Measurements from ENCODE around the gene RPS6KA3. TPM values are rescaled to one million over a fixed set of nuclear protein-coding genes. Genes with fewer than 3 reads are reported as not detected.
"Not testable (repeated sequence)": the region's sequence is repeated elsewhere in the genome, so short reads cannot be mapped to it uniquely, and the experiment has no call there.

The RPS6KA3 gene
- polyA plus RNA-seq, 1 donor = 38.2 TPM

DNA sequence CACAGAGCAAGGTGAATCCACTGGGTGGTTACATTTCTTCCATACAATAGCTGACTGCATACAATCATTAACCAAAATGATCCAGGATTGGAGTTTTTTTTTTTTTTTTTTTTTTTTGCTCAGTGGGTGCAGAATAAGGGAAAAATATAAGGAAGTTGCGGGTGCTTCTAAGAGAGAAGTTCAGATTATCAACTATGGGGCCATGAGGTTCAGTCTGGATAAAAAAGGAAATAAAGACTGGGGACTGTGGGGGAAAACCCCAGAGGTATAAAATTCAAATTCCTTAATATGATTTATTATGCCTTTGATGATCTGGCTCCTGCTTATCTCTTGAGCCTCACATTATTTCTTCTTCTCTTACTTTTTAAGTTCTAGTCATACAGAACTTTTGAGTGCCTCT lies 119.1 kb downstream of the RPS6KA3 start:
- no peak for DNase-seq (ENCODE audit: low read depth)

DNA sequence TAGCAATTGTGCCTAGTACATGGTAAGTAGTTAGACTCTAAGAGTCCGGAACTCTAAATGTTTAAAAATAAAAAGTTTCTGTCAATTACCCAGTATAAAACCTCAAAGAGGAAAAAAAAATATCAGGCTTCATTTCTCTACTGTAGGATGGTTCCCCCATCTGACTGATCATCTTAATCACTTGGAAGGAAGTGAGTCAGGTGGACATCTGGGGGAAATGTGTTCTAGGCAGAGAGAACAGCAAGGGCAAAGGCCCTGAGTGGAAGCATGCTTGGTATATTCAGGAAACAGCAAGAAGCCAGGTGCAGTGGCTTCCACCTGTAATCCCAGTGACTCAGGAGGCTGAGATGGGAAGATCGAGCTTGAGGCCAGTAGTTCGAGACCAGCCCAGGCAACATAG lies 122.2 kb downstream of the RPS6KA3 start:
- DNase-seq (ENCODE audit: low read depth) = no peak

DNA sequence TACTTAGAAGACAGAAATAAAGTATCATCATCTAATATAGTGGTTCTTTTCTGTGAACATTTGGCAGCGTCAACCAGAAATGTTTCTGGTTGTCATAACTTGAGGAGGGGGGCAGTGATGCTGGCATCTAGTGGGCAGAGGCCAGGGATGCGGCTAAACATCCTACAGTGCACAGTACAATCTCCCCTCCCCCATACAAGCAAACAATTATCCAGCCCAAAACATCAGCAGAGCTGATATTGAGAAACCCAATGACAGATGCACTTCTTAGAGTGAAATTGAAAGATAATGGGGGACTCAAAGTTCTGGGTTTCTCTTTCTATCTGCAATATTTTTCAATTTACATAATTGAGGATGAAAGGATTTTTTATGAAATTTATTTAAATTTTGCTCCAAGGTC lies 123.1 kb downstream of the RPS6KA3 start:
- DNase-seq (ENCODE audit: low read depth) = no peak

DNA sequence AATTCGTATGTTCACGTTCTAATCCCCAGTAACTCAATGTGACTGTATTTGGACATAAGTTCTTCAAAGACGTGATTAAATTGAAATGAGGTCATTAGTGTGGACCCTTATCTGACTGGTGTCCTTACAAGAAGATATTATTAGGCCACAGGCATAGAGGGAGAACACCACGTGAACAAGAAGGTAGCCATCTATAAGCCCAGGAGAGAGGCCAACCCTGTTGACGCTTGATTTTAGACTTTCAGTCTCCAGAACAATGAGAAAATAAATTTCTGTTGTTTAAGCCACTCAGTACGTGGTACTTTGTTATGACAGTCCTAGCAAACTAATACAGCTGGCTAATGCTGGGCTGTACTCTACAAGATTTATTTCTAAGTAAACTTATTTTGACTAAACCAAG lies 123.6 kb downstream of the RPS6KA3 start:
- no peak for DNase-seq (ENCODE audit: low read depth)

DNA sequence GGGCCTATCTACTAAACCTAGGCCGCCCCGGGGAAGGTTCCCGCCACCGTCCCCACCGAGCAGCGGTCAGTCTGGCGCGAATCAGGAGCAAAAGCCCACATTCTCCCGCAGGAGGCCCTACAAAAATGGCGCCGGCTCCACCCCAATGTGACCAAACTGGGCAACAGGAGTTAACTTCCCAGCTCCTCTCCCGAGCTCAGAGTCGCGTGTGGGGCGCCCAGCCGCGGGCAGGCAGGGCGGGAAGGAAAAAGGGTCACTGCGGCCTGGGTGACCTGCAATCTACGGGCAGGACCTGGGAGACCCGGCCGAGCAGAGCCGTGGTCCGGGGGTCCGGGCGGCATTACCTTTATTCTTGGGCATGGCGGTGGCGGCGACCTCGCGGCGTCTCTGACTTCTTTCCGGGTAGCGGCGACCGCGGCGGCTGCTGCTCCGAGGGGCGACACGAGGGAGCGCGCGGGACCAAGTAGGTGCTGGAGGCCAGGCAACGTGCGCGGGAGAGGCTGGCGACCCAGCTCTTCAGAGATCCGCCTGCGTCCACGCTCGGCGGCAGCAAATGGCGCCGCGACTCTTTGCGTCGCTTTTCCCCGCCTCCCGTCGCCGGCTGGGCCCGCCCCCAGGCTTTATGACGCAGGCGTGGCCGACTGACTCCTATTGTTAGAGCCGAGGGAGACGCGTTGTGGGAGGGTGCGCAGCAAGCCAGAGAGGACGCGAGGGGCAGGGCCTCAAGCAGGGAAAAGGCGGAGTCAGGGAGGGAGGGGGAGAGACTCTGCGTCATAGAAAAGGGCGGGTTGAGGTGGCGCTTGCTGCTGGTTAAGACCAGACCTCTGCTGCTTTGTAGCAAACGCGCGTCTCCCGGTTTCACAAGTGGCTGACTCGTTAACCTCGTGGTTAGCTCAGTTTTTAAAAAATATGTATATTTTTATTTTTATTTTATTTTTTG lies 125.2 kb downstream of the RPS6KA3 start, which contains the start of gene EIF1AX:
TSS of gene EIF1AX (minus strand) at position 558 of the 940 bp plus-strand sequence. CDS start at position 360, 198 bp downstream.
- DNase-seq (ENCODE audit: low read depth) = peak; percentile 96

DNA sequence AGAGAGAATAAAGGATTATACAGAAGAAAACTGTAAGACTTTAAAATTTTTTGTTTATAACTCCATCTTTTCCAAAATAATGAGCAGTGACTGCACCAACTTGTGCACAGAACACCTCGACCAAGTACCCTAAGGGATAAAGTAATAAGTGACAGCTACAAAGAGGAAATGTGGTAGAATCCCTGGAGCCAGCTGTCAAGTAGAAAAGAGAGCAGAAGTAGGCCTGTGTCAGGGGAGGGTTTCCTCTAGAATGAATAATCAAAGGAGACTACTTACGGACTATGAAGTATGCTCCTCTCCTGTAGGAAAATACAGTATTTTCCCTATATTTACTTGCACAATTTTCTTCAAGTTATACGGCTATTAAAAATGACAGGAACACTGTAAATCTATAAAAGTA lies 126.3 kb downstream of the RPS6KA3 start:
- no peak for DNase-seq (ENCODE audit: low read depth)

DNA sequence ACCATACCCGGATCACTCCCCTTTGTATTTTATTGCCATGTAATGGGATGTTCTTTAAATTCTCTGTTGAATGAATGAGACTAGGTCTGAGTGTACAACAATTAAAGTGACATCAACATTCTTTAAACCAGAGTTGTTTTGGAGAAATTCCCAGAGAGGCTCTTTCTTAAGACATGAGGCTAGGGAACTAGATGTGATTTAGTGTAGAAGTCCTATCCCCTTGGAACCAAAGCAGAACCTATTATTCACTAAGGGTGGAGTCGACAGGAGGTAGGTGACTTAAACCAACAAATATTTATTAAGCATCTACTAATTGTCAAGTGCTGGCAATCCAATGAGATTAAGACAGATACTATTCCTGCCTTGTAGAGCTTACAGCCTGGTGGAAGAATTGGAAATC lies 126.7 kb downstream of the RPS6KA3 start:
- no peak for DNase-seq (ENCODE audit: low read depth)

DNA sequence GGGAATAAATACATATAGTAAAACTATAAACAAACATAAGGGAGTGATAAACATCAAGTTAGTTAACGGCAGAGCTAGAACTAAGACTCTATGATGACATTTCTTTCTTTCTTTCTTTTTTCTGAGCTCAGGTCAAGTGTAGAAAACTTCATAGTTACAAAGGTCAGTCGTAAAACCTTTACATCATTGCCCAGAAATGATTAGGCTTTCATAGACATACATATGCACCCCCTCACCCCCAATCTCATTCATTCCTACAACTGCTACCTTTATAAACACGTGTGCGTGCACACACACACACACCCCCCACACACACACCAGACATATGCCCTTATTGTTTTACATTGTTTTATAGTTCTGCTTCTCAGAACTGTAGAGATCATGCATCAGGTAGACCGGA lies 130.8 kb downstream of the RPS6KA3 start:
- DNase-seq (ENCODE audit: low read depth) = no peak

DNA sequence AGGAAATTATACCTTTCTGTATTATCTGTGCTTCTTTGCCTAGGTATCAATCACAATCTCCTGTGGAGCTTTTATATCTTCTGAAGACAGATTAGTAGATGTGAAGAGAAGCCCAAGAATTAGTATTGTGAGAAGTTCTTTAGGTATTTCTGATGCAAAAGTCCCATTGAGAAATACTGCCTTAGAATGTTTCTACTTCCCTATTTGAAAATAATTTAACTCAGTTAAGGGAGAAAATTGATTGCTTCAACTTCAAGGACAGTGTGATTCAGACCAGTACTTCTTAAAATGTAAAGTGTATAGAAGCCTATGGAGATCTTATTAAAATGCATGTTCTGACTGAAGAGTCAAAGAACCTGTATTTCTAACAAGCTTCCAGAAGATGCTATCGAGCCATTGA lies 134.0 kb downstream of the RPS6KA3 start:
- DNase-seq (ENCODE audit: low read depth) = no peak

DNA sequence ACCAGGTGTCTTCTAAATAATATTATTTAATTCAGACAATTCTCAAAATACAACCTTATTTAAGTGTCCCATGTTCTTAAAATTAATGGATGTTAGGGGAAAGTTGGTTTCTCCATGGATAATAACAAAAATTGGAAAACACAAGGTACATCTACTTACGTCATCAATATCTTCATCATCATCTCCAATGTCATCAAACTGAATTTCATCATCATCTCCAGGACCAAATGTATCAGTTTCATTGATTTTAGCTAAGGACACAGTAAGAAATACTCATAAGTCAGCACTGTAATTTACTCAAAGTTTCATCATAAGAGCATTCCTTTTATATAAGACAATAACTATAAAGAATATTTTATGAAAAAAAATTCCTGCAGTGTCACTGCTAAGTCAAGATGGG lies 136.4 kb downstream of the RPS6KA3 start:
- no peak for DNase-seq (ENCODE audit: low read depth)

DNA sequence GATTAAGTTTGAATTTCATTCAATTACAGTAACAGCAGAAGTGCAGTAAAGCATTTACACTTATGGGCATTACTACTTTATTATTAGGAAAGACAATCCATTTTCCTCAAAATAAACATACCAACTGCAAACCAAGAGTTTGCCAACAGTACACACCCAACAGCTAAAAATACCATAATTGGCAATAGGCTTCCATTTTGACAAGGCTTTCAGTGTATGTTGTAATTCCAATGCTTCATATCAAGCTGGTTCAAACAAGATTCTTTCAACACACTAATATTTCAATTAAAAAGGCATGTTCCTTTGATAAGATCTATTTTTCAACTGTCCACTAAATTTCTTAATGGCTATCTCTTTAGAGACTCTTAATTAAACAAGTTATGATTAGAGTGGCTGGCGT lies 137.2 kb downstream of the RPS6KA3 start:
- no peak for DNase-seq (ENCODE audit: low read depth)

DNA sequence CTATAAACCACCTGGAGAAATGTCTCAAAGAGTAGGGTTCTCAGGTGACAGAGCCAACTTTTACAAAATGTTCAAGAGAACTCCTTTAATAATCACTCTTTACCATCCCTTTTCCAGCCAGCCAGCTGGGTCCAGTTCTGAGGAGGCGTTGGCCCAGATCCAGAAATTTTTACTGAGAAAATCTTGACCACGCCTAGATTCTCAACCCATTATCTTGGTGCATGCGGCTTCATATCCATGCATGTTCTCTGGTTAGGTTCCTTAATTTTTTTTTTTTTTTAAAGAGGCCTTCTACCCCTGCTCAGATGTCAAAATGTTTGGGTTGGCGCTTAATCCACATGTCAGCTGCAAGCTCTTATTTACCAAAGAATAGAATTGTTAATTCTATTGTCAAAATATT lies 138.0 kb downstream of the RPS6KA3 start:
- DNase-seq (ENCODE audit: low read depth) = no peak

DNA sequence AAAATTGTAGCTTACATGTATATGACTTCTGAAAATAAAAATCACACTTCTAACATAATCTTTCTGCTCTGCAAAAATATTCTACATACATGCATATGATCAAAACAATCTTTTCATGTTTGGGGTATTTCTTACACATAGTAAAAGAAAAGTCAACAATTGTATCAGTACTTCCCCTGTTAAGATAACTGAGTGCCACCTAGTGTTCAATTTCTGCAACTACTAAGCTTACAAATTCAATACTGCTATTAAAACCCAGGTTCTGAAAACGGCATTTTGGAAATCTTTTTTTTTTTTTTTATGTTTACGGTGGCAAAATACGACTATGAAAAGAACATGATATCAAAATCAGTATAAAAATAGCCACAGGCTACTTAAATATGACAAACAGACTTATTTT lies 139.3 kb downstream of the RPS6KA3 start:
- not testable (repeated sequence) for DNase-seq (ENCODE audit: low read depth)

DNA sequence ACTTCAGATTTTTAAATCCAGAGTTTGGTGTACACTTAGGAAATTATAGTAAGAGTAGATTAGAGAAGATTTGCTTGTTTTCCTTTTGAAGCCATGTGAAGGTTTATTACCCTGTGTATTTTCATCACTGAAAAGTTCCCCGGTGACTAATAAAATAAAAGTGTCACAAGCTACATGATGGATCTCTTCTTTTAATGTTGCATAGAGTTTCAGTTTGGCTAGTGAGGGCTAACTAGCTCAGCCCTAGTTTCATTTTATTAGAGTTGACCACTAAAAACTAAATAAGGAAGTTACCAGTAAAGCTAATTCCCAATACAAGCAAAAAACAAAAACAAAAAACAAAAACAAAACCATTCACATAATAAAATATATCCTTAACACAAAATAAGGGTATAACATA lies 139.9 kb downstream of the RPS6KA3 start:
- DNase-seq (ENCODE audit: low read depth) = not testable (repeated sequence)

DNA sequence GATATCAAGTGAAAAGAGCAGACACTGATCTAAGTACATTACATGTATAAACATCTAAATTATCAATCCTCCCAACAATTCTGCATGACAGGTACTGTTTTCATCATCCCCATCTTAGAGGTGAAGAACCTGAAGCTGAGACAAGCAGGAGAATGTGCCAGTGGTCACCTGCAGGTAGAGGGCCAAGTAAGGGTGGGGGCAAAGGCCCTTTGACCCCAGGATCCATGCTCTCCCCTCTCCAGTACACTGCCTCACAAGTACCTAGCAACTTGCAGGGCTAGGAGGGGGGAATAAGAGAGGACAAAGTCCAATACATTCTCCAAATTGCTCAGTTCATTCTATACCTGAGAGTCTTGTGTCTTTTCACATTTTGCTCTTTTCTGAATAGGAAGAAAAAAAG lies 141.7 kb downstream of the RPS6KA3 start:
- no peak for DNase-seq (ENCODE audit: low read depth)

DNA sequence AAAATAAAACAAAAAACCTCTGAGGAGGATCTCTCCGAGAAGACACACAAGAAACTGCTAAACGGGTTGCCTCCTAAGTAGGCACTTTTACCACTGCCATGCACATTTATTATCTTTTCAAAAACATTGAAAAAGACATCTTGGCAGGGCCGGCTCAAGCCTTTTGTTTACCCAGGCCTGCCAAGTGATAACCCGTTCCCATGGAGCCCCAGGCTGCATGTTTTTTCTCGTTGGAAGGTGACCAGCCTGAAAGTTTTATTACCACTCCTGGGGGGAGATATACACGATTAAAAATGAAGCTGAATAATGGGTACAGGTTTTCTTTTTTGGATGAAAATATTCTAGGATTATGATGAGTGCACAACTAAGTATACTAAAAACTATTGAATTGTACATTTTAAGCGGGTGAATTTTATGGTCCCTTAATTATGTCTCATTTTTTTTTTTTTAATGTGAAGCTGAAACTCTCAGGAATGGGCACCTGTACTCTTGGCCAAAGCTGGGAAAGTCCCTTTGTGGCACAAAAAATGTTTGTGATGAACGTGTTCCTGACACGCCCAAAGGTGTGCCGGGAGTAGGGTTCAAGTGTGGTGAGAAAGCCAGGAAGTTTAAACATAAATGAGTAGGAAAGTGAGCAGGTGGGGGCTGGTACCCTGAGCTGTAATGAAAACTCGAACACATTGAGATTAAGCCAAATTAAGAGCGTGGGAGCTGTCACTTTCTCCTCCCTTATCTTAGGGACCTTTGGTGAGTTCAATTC lies 148.5 kb downstream of the RPS6KA3 start:
- no peak for DNase-seq (ENCODE audit: low read depth)

DNA sequence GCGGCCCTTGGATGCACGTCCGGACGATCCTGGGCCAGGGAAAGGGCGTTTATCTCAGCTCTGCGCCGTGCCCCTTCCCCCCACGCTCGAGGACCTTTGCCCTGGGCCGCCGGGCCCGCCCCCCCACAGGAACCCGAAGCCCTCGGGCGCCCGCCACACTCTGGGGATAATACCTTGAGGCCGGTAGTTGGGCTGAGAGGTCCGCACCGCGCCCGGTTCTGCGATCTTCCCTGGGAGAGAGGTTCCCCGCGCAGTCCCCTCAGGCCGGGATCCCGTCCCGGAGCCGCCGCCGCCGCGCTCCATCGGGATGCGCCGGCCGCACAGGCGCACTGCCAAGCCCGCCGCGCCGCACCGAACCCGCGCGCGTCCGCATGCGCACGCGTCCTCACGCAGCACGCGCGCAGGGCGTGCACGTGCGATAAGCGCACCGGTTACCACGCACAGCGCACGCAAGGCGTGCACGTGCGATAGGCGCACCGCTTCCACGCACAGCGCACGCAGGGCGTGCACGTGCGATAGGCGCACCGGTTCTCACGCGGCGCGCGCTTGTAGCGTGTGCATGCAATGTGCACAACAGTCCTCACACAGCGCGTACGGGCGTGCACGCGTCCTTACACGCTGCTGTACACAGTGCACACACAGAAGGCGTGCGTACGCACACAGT lies 150.0 kb downstream of the RPS6KA3 start, which contains the start of gene MAP7D2:
TSS of gene MAP7D2 (minus strand) at position 331 of the 664 bp plus-strand sequence. CDS start at position 303, 28 bp downstream.
- no peak for DNase-seq (ENCODE audit: low read depth)

DNA sequence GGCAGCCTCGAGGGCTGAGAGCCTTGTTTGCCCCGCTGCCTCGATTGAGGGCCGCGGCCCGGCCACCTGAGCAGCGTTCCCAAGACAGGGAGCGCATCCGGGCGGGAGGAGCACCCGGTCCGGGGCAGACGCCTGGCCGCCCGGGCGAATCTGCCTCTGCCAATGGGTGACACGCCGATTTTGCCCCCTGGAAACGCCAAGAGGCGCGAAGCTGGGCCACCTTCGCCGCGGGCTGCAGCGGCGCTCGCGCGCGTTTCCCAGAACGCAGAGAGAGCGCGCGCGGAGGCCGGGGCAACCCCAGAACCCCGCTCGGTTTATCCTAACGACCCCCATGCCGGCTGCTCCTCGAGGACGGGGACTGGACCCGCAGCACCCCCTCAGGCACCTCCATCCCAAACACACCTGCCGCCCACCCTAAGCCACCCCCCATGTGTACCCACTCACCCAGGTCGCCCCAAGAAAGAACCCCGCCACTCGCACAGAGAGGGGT lies 150.6 kb downstream of the RPS6KA3 start:
- no peak for DNase-seq (ENCODE audit: low read depth)

DNA sequence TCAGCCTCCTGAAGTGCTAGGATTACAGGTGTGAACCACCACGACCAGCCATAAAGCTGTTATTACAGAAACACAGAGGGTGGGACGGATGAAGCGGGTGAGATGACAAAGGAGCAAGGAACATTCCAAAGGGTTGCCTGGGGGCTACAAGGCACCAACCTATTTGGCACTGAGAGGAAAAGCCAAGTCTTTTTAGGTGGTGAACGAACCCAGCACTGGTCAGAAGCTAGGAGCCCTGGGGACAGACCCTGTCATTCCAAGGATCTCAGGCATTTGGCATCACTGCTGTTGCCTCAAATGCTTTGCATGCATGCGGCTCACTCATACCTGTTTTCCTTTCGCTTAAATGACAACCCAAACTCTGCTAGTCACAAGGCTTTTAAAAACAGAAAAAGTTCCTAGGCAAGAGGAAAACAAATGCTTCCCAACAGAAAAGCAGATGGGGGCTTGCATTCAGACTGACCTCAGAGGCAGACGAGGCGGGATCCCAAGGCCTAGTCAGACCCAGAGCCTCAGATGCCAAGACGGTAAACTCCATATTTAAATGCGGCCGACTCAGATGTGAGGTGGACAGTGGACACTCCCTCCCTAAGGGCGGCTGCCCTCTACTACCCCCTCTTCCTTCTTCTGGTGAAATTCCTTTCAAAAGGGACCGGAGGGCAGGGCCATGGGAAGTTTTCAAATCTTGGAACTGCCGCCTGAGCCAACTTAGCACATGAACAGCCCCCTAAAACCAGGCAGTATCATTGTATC lies 154.5 kb downstream of the RPS6KA3 start:
- no peak for DNase-seq (ENCODE audit: low read depth)

DNA sequence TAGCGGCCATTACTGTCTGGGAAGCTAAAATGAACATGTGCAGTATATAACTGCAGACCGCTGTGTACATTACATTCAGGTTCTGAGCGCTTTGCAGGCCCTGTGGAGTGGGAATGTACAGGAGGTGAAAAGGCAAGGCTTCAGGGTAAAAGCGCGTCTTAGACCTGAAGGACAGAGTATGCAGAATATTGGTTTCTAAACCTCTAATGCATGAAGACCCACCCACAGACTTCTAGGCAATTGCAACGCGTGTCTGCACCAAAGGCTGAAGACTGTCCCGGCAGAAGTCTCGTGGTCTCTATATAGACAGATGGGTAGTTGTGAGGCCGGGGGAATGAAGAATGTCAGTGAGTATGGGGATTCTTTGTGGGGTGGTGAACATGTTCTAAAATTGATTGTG lies 155.4 kb downstream of the RPS6KA3 start:
- DNase-seq (ENCODE audit: low read depth) = no peak

DNA sequence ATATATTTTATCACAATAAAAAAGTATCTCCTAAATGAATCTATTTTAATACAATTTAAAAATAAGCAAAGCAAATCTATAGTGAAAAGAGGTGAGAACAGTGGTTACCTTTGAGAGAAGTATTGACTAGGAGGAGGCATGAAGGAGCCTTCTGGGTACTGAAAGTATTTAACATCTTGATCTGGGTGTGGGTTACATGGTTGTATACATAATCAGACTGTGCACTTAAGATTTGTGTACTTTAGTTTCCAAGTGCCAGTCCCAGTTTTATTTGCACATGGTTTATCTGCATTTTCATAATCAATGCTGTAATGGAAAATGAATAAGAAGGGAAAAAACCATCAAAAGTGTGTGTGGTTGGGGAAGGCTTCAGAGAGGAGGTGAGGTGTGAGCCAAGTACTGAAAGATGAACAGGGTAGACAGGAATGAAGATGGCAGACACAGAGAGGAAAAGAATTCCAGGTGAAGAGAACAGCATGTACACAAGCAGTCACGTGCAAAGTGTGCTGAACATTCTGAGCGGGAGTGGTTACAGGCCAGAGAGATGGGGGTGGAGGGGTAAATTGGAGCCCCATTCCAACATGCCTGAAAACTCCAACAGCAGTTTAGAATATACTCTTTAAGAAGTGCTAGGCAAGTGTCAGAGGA lies 164.7 kb downstream of the RPS6KA3 start:
- no peak for DNase-seq (ENCODE audit: low read depth)
